Epithelial cell of esophagus (primary cell): Measurements from ENCODE around the gene GARRE1.

ENCODE experiments used
- DNase-seq: peaks from one replicate; pipeline ENCODE4 v3.0.0; 2010; ENCODE audit warnings: low read depth
- H3K4me3 ChIP-seq: 2 replicates; pipeline ENCODE4 v1.5.1; 2011; ENCODE audit warnings: mild to moderate bottlenecking, low read length, control low read depth
- CTCF ChIP-seq: IDR thresholded peaks from 2 replicates; pipeline ENCODE4 v1.5.1; 2011; ENCODE audit warnings: low read depth, mild to moderate bottlenecking, low read length, control low read depth, inconsistent platforms; ENCODE audit not compliant: insufficient read depth; ENCODE audit errors: missing control alignments

Gene GARRE1

GRCh38 chr19:34224996-34225658 is 29.2 kb upstream of the GARRE1 start:
- no peak for TF ChIP-seq CTCF
- no peak overlapping the region for H3K4me3 ChIP-seq
- DNase-seq: no peak

- TF ChIP-seq CTCF: no peak
- H3K4me3 ChIP-seq: no peak overlapping the region
- DNase-seq: no peak
Measured at GRCh38 chr19:34225659-34226015, 28.7 kb upstream of the GARRE1 start.

GRCh38 chr19:34226036-34226435 is 28.3 kb upstream of the GARRE1 start:
- TF ChIP-seq CTCF: no peak
- no peak overlapping the region for H3K4me3 ChIP-seq
- DNase-seq: no peak

GRCh38 chr19:34228347-34228746 is 26.0 kb upstream of the GARRE1 start:
- peak; percentile 16 for DNase-seq
- H3K4me3 ChIP-seq: no peak overlapping the region
- no peak for TF ChIP-seq CTCF

GRCh38 chr19:34228762-34229161 is 25.6 kb upstream of the GARRE1 start:
- TF ChIP-seq CTCF: no peak
- no peak overlapping the region for H3K4me3 ChIP-seq
- no peak for DNase-seq

DNA sequence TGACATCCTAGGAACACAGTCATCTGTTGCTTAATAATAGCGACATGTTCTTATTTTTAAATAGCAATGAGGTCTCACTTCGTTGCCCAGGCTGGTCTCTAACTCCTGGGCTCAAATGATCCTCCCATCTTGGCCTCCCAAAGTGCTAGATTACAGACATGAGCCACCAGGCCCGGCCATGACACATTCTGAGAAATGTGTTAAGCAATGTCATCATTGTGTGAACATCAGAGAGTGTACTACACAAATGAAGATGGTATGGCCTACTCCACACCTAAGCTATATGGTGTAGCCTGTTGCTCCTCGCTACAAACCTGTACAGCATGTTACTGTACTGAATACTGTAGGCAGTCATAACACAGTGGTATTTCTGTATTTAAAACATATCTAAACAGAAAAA is 24.6 kb upstream of the GARRE1 start:
- TF ChIP-seq CTCF: no peak
- no peak overlapping the region for H3K4me3 ChIP-seq
- no peak for DNase-seq

- H3K4me3 ChIP-seq: no peak overlapping the region
- TF ChIP-seq CTCF: no peak
- no peak for DNase-seq
Measured at GRCh38 chr19:34230820-34231219, 23.5 kb upstream of the GARRE1 start.
